ENCODE measurements around the gene PHKA1. TPM values are rescaled to one million over a fixed set of nuclear protein-coding genes. Genes with fewer than 3 reads are reported as not detected.

PHKA1 gene
- 3.6 and 5.1 TPM in 2 replicates for total RNA-seq

DNA sequence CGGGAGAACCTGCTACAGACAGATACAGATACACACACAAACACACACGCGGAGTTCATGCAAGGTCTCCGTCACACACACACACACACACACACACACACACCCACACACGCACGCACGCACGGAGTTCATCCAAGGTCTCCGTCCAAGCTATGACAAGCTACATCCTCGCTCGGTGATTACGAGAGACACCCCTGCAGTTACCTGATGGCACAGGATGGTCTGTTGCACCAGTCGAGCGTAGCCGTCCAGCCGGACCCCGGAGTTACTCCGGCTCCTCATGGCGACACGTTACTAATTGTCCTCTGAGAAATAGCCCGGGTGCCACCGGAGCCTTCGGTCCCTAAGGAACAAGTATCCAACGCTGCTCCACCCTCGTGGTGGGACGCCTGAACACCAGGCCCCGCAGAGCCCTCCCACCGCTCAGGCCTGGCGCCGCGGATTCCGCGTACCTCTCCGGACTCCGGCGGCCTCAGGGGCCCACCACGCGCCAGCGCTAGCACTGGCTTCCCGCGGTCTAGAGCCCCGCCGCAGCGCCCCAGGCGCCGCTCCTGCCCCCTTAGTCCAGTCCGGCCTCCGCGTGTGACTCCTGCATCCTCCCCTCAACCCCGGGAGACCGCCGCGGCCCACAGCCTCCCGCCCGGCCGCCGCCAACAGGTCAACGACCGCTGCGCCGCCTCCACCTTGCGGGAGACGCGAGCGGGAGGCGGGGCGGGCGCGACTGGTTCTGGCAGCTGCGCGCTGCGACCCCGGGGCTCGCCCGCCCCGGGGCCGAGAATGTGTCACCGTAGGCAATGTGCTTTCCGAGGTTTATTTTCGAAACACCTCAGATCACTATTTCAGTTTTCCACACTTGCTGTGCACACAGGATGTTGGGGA is at the start of gene PHKA1:
Gene PHKA1 (minus strand): TSS at position 708 of the 879 bp plus-strand sequence. CDS start 426 bp downstream, at position 282.

GRCh38 chrX:72572248-72573157 is 141.6 kb downstream of the PHKA1 start, which contains the start of gene HDAC8:
TSS of gene HDAC8 (minus strand) at chrX:72572843. CDS start at chrX:72572761, 82 bp downstream.

Other genes with a start within 250 kb of the PHKA1 start
- gene HDAC8, start 141.5 kb downstream of the PHKA1 start, total RNA-seq, result 31.6 and 35.3 TPM in 2 replicates
- gene DMRTC1B, start 62.6 kb upstream of the PHKA1 start, total RNA-seq, result not detected in 2 replicates
- gene FAM236B, start 68.4 kb upstream of the PHKA1 start, total RNA-seq, result not detected in 2 replicates
- not detected in 2 replicates for gene FAM236D, start 93.9 kb upstream of the PHKA1 start, total RNA-seq
- gene FAM236C, start 198.3 kb upstream of the PHKA1 start, total RNA-seq, result not detected in 2 replicates
- gene FAM236A, start 223.9 kb upstream of the PHKA1 start, total RNA-seq, result not detected in 2 replicates
- gene DMRTC1, start 229.5 kb upstream of the PHKA1 start, total RNA-seq, result not detected in 2 replicates